Measurements from ENCODE around the gene RPUSD1. TPM values are rescaled to one million over a fixed set of nuclear protein-coding genes. Genes with fewer than 3 reads are reported as not detected.

RPUSD1 gene
- total RNA-seq, 1 experiment from 2014 or later = 59.9 TPM

DNA sequence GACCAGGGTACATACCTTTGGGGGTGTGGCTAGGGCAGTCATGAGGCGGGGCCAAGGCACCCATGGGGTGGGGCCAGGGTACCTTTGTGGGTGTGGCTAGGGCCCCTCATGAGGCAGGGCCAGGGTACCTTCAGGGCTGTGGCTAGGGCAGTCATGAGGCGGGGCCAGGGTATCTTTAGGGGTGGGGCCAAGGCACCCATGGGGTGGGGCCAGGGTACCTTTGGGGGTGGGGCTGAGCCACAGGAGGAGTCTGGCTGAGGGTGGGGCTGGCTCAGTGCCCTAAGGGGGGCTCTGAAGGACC is 8.9 kb upstream of the RPUSD1 start:
- CTCF ChIA-PET = no interaction called here
- Histone ChIP-seq H3K79me2 (ENCODE audit: insufficient read depth, low read length) (0 out of 2 replicates have a peak, but pooled peaks cover 2% of the 10 kb centered on the region), H2AFZ (ENCODE audit: low read depth, low read length, poor library complexity, severe bottlenecking) (no peak overlapping the region), H3K4me2 (ENCODE audit: low read length) (peak overlapping the region; percentile 68; the same call in 1 of the 2 replicates), H3K9me3 (ENCODE audit: control insufficient read depth in 1 of 2, insufficient read depth in 1 of 2, low read depth in 1 of 2, low read length in 2 of 2) (no peaks in the 10 kb centered on the region), H3K36me3 (ENCODE audit: control insufficient read depth in 1 of 2, insufficient read depth in 2 of 2, low read length in 2 of 2) (no peaks in the 10 kb centered on the region; a peak in 1 of 4 replicates), H3K4me1 (ENCODE audit: control insufficient read depth in 1 of 2, insufficient read depth in 2 of 2, low read length in 2 of 2) (peaks cover 17 to 52% of the 10 kb centered on the region in 2 experiments), H4K20me1 (ENCODE audit: insufficient read depth) (no peaks in the 10 kb centered on the region), H3K9ac (ENCODE audit: low read length) (no peak overlapping the region), H3K27me3 (ENCODE audit: insufficient read depth, low read length) (no peaks in the 10 kb centered on the region), H3K27ac (ENCODE audit: low read depth, low read length) (no peak overlapping the region; the same call in 1 of the 2 replicates), H3K4me3 (replicated peaks in 1 of 2; ENCODE audit: low read depth in 1 of 2, low read length in 2 of 2) (no peak overlapping the region), H3K9me2 (ENCODE audit: insufficient read depth) (no peaks in the 10 kb centered on the region)
- peak; percentile 64 for ATAC-seq
- RAD21 ChIA-PET (ENCODE audit: low non-redundant PET in 1 of 2, low total read pairs in 2 of 2, uncharacterized antibody in 2 of 2, unreplicated experiment in 2 of 2) = no interaction called here
- DNase-seq (ENCODE audit: low read depth, low spot score) = no peak
- BruUV-seq (replicated peaks) = no TSS peak
- intact Hi-C loops (cut with micrococcal nuclease) = no loop called here
- POLR2A ChIA-PET = no interaction called here
- TF ChIP-seq POLR2A (IDR thresholded peaks at IDR 0.05; ENCODE audit: borderline replicate concordance, extremely low read depth, insufficient read depth, insufficient read length) = no peak
- TF ChIP-seq ZFX (IDR thresholded peaks at IDR 0.05) = no peak
- TF ChIP-seq SIN3A (IDR thresholded peaks at IDR 0.05; ENCODE audit: low read depth) = no peak
- TF ChIP-seq JUND (IDR thresholded peaks at IDR 0.05) = no peak
- TF ChIP-seq, protein P1, sequence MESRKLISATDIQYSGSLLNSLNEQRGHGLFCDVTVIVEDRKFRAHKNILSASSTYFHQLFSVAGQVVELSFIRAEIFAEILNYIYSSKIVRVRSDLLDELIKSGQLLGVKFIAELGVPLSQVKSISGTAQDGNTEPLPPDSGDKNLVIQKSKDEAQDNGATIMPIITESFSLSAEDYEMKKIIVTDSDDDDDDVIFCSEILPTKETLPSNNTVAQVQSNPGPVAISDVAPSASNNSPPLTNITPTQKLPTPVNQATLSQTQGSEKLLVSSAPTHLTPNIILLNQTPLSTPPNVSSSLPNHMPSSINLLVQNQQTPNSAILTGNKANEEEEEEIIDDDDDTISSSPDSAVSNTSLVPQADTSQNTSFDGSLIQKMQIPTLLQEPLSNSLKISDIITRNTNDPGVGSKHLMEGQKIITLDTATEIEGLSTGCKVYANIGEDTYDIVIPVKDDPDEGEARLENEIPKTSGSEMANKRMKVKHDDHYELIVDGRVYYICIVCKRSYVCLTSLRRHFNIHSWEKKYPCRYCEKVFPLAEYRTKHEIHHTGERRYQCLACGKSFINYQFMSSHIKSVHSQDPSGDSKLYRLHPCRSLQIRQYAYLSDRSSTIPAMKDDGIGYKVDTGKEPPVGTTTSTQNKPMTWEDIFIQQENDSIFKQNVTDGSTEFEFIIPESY (IDR thresholded peaks at IDR 0.05; ENCODE audit: extremely low read depth, insufficient replicate concordance, low read length) = no peak
- TF ChIP-seq TCF7L2 (IDR thresholded peaks at IDR 0.05; ENCODE audit: borderline replicate concordance, extremely low read depth, insufficient read depth, insufficient read length) = no peak
- TF ChIP-seq, protein P2, sequence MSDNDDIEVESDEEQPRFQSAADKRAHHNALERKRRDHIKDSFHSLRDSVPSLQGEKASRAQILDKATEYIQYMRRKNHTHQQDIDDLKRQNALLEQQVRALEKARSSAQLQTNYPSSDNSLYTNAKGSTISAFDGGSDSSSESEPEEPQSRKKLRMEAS (IDR thresholded peaks at IDR 0.05) = no peak

Measured in HCT116 (cell line).